ENCODE results near the gene TARS1. TPM values are rescaled to one million over a fixed set of nuclear protein-coding genes. Genes with fewer than 3 reads are reported as not detected.

The TARS1 gene
- total RNA-seq, 3 donors from 2014 or later (not counting 1 experiment from before 2014, with no cell fraction given): 59.9 to 74.8 (median 64.6) TPM

DNA sequence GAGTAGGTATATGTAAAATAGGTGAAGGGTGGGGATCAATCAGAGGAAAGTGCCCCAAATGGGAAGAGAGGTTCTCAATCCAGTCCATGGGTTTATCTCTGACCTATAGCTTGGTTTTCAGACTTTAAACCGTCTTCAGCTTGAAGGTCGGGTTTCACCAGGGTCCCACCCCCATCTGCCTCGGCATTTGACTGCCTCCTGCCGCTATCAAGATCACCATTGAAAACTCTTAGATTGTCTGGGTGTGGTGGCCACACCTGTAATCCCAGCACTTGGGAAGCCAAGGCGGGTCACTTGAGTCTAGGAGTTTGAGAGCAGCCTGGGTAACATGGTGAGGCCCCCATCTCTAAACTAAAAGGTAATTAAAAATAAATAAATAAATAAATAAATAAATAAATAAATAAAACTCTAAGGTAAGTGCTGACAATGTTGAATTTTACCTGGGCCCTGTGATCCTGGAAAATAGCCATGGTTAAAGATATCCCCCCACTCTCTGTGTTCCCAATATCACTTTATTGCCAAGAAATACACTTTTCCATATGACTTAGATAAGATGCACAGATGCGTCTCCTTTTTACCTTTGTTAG, 48.8 kb downstream of the TARS1 start:
- Mint-ChIP-seq H3K4me3 (no peak overlapping the region), H3K36me3 (no peaks in the 10 kb centered on the region), H3K4me1 (no peaks in the 10 kb centered on the region), H3K27me3 (ENCODE audit: low read depth in 2 of 2) (peaks cover 0 to 3% of the 10 kb centered on the region in 2 donors), H3K27ac (no peak overlapping the region), H3K9me3 (no peaks in the 10 kb centered on the region)
- TF ChIP-seq, protein P1, sequence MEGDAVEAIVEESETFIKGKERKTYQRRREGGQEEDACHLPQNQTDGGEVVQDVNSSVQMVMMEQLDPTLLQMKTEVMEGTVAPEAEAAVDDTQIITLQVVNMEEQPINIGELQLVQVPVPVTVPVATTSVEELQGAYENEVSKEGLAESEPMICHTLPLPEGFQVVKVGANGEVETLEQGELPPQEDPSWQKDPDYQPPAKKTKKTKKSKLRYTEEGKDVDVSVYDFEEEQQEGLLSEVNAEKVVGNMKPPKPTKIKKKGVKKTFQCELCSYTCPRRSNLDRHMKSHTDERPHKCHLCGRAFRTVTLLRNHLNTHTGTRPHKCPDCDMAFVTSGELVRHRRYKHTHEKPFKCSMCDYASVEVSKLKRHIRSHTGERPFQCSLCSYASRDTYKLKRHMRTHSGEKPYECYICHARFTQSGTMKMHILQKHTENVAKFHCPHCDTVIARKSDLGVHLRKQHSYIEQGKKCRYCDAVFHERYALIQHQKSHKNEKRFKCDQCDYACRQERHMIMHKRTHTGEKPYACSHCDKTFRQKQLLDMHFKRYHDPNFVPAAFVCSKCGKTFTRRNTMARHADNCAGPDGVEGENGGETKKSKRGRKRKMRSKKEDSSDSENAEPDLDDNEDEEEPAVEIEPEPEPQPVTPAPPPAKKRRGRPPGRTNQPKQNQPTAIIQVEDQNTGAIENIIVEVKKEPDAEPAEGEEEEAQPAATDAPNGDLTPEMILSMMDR (IDR thresholded peaks at IDR 0.05): no peak
- no peak for DNase-seq
- intact Hi-C loops (cut with micrococcal nuclease): no loop called here
- Histone ChIP-seq H3K4me1 (ENCODE audit: control insufficient read depth, insufficient read depth, low read length) (no peaks in the 10 kb centered on the region), H3K9me3 (ENCODE audit: control insufficient read depth, insufficient read depth, low read length) (no peaks in the 10 kb centered on the region), H3K36me3 (ENCODE audit: control insufficient read depth, insufficient read depth, low read length) (no peaks in the 10 kb centered on the region), H3K4me3 (ENCODE audit: low read length) (no peak overlapping the region), H3K27ac (ENCODE audit: low read length) (no peak overlapping the region), H3K27me3 (ENCODE audit: control insufficient read depth, insufficient read depth, low read length) (no peaks in the 10 kb centered on the region)
- ATAC-seq: no peak
- WGBS (ENCODE audit: insufficient coverage): 89% methylated on average over 4 of the region's 6 CpGs

DNA sequence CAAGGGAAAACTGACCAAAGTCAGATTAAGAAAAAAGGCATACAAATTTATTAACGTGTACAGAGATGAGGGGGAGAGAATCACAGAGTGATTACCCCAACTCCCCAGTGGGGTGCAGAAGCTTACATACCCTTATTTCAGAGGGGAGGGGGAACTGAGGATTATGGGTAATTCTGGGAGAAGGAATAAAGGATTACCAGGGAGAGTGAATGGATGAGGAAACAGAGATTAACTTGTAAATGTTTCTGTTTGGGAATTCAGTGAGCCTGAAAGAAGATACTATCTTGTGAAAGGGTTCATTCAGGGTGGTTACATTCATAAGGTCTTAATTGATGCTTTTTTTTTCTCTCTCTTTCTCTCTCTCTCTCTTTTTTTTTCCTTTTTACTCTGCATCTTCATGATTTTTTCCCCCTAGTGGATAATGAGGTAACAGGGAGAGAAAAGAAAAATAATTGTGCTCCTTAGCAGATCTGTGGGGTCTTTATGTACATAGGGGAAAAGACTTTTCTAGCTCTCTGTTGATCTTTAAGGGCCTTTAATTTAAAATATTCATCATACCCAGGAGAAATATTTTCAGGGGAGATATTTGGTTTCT, 49.4 kb downstream of the TARS1 start:
- Mint-ChIP-seq H3K9me3 (no peaks in the 10 kb centered on the region), H3K27me3 (ENCODE audit: low read depth in 2 of 2) (peaks cover 0 to 3% of the 10 kb centered on the region in 2 donors), H3K4me1 (no peaks in the 10 kb centered on the region), H3K4me3 (no peak overlapping the region), H3K27ac (no peak overlapping the region), H3K36me3 (no peaks in the 10 kb centered on the region)
- H3K4me3 ChIP-seq (ENCODE audit: low read length): no peak overlapping the region
- WGBS (ENCODE audit: insufficient coverage): no CpG with 5 or more reads among the region's 1 CpG
- no peaks in the 10 kb centered on the region for H3K36me3 ChIP-seq (ENCODE audit: control insufficient read depth, insufficient read depth, low read length)
- no peaks in the 10 kb centered on the region for H3K4me1 ChIP-seq (ENCODE audit: control insufficient read depth, insufficient read depth, low read length)
- TF ChIP-seq, protein P1 (IDR thresholded peaks at IDR 0.05): no peak
- H3K9me3 ChIP-seq (ENCODE audit: control insufficient read depth, insufficient read depth, low read length): no peaks in the 10 kb centered on the region
- H3K27me3 ChIP-seq (ENCODE audit: control insufficient read depth, insufficient read depth, low read length): no peaks in the 10 kb centered on the region
- DNase-seq: no peak
- H3K27ac ChIP-seq (ENCODE audit: low read length): no peak overlapping the region
- intact Hi-C loops (cut with micrococcal nuclease): no loop called here
- ATAC-seq: no peak

DNA sequence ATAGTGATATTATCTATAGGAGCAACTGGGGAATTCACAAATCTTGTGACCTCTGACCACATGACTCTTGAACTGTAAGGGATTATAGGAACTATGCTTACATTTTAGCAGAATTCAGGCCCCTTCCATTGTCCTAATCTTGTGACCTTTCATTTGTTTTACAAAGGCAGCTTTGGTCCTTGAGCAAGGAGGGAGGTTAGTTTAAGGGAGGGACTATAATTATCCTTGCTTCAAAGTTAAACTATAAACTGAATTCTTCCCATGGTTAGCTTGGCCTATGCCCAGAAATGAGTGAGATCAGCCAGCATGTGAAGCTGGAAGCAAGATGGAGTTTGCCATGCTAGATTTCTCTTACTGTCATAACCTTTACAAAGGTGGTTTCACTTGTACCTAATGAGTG, 51.2 kb downstream of the TARS1 start:
- no peak overlapping the region for H3K27ac Mint-ChIP-seq
- H3K4me1 Mint-ChIP-seq: no peaks in the 10 kb centered on the region
- Histone ChIP-seq H3K27ac (ENCODE audit: low read length) (no peak overlapping the region), H3K4me3 (ENCODE audit: low read length) (no peak overlapping the region), H3K9me3 (ENCODE audit: control insufficient read depth, insufficient read depth, low read length) (no peaks in the 10 kb centered on the region), H3K36me3 (ENCODE audit: control insufficient read depth, insufficient read depth, low read length) (no peaks in the 10 kb centered on the region), H3K27me3 (ENCODE audit: control insufficient read depth, insufficient read depth, low read length) (no peaks in the 10 kb centered on the region), H3K4me1 (ENCODE audit: control insufficient read depth, insufficient read depth, low read length) (no peaks in the 10 kb centered on the region)
- no peak for ATAC-seq
- DNase-seq: no peak
- no peaks in the 10 kb centered on the region for H3K9me3 Mint-ChIP-seq
- H3K36me3 Mint-ChIP-seq: no peaks in the 10 kb centered on the region
- no peak overlapping the region for H3K4me3 Mint-ChIP-seq
- peaks cover 0 to 5% of the 10 kb centered on the region in 2 donors for H3K27me3 Mint-ChIP-seq (ENCODE audit: low read depth in 2 of 2)
- intact Hi-C loops (cut with micrococcal nuclease): no loop called here
- TF ChIP-seq, protein P1 (IDR thresholded peaks at IDR 0.05): no peak

DNA sequence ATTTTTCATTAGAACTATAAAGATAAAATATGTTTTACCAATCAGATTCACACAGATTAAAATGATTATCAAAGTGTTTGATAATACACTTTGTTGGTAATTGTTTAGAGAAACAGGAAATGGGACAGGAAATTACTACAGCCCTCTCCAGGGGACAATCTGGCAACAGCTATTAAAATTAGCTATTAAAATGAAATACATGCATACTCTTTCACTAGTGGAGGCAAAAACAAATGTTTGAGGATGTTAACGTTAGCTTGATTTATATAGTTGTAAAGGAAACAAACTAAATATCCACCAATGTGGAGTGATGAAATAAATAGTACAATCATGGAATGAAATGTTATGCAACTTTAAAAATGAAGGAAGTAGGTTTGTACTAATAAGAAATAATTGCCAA, 53.7 kb downstream of the TARS1 start:
- Histone ChIP-seq H3K9me3 (ENCODE audit: control insufficient read depth, insufficient read depth, low read length) (no peaks in the 10 kb centered on the region), H3K4me1 (ENCODE audit: control insufficient read depth, insufficient read depth, low read length) (no peaks in the 10 kb centered on the region), H3K27me3 (ENCODE audit: control insufficient read depth, insufficient read depth, low read length) (no peaks in the 10 kb centered on the region), H3K27ac (ENCODE audit: low read length) (no peak overlapping the region), H3K36me3 (ENCODE audit: control insufficient read depth, insufficient read depth, low read length) (no peaks in the 10 kb centered on the region), H3K4me3 (ENCODE audit: low read length) (no peak overlapping the region)
- H3K36me3 Mint-ChIP-seq: no peaks in the 10 kb centered on the region
- no peaks in the 10 kb centered on the region for H3K9me3 Mint-ChIP-seq
- DNase-seq: no peak
- ATAC-seq: no peak
- H3K4me1 Mint-ChIP-seq: no peaks in the 10 kb centered on the region
- no peak overlapping the region for H3K27ac Mint-ChIP-seq
- TF ChIP-seq, protein P1 (IDR thresholded peaks at IDR 0.05): no peak
- peaks cover 0 to 2% of the 10 kb centered on the region in 2 donors for H3K27me3 Mint-ChIP-seq (ENCODE audit: low read depth in 2 of 2)
- WGBS (ENCODE audit: insufficient coverage): no CpG with 5 or more reads among the region's 1 CpG
- intact Hi-C loops (cut with micrococcal nuclease): no loop called here
- no peak overlapping the region for H3K4me3 Mint-ChIP-seq

Measured in natural killer cell (primary cell).